NCI-H82 treated with DMSO at 0.1 percent for 48 hours (cell line): ENCODE results near the gene MLLT3.

Source experiments
- DNase-seq: peaks from one replicate; lab custom pipeline; 2025; ENCODE audit not compliant: unreplicated experiment; lab: John Stamatoyannopoulos, UW

MLLT3 gene

GRCh38 chr9:20314981-20315380 lies 307.3 kb downstream of the MLLT3 start:
- DNase-seq: no peak

- DNase-seq: no peak
These were observed 308.9 kb downstream of the MLLT3 start for GRCh38 chr9:20313415-20313814.

GRCh38 chr9:20312732-20313131 lies 309.6 kb downstream of the MLLT3 start:
- no peak for DNase-seq

GRCh38 chr9:20310024-20310423 lies 312.3 kb downstream of the MLLT3 start:
- DNase-seq: no peak

GRCh38 chr9:20309124-20309523 lies 313.2 kb downstream of the MLLT3 start:
- DNase-seq: no peak

GRCh38 chr9:20307621-20308020 lies 314.7 kb downstream of the MLLT3 start:
- no peak for DNase-seq

- DNase-seq: no peak
These were observed 316.8 kb downstream of the MLLT3 start for GRCh38 chr9:20305452-20305851.

GRCh38 chr9:20303996-20304395 lies 318.3 kb downstream of the MLLT3 start:
- DNase-seq: no peak

- DNase-seq: no peak
These were observed 319.2 kb downstream of the MLLT3 start for GRCh38 chr9:20303066-20303465.

GRCh38 chr9:20302197-20302596 lies 320.1 kb downstream of the MLLT3 start:
- DNase-seq: no peak

GRCh38 chr9:20300430-20301115 lies 321.7 kb downstream of the MLLT3 start:
- DNase-seq: no peak

- DNase-seq: no peak
These were observed 324.6 kb downstream of the MLLT3 start for GRCh38 chr9:20297646-20298084.

GRCh38 chr9:20295555-20295954 lies 326.7 kb downstream of the MLLT3 start:
- no peak for DNase-seq

GRCh38 chr9:20294046-20294750 lies 328.1 kb downstream of the MLLT3 start:
- no peak for DNase-seq

GRCh38 chr9:20292002-20292401 lies 330.3 kb downstream of the MLLT3 start:
- DNase-seq: no peak
